ENCODE results near the gene TGFBR3L.

- TF ChIP-seq CTCF (IDR thresholded peaks at IDR 0.05) (no peak), EZH2phosphoT487 (IDR thresholded peaks at IDR 0.05) (no peak), EZH2 (IDR thresholded peaks at IDR 0.05) (no peak)
These were observed 40.3 kb upstream of the TGFBR3L start, which contains the start of gene PRR36 for GRCh38 chr19:7874076-7874896.

All from neural progenitor cell (in vitro differentiated cells).